Measurements from ENCODE around the gene PCDH9.
A peak's percentile ranks its signal among the peaks of the same experiment; 100 is the strongest.

The PCDH9 gene

DNA sequence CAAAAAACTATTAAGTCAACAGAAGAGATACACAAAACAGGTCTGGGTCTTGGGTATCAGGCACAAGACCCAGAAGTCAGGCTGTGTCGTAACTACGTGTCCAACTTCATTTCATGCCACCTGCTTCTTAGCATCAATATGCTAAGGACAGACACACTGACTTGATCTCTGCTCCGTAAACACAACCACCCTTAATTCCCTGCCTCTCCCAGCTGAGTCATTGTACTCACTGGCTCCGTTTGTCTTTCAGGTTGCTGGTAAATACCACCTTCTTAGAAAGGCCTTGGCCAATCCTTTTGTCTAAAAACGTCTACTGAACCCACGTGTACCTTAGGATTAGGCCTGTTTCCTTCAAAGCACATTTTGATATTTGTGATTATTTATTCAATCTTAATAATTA lies 726.2 kb downstream of the PCDH9 start:
- no peak for DNase-seq

DNA sequence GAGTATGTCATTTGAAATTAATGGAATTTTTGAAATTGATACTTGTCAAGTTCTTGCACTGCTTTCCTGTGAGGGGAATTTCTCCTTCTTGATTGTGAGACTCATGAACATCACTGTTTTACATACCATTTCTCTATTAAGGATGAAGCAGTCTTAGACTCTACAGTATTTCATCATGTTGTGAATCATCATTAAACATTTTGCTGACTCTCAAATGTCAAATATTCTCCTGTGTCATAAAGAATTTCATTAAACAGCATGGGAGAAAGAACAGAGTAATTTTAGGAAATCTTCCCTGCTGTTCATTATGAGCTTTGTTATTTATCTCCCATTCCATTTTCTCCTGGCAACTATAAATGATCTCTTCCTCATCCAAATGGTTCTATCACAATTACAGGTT lies 729.0 kb downstream of the PCDH9 start:
- DNase-seq, result peak; percentile 78

DNA sequence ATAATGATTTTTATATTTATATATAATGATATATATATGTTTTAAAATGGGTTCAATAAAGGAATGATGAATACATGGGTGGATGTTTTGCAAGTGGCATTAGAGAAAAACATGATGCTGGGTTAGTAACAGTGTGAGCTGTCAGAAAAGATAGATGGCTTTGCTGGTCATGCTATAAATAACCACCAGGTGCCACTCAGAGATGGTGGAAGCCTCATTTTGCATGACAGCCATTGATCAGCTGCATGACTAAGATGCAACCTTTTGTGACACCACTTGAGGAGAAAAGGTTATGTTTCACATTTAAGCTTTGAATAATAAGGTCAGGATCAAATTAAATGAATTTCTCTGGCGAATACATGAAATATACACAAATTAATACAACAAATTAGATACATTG lies 737.7 kb downstream of the PCDH9 start:
- DNase-seq, result no peak

DNA sequence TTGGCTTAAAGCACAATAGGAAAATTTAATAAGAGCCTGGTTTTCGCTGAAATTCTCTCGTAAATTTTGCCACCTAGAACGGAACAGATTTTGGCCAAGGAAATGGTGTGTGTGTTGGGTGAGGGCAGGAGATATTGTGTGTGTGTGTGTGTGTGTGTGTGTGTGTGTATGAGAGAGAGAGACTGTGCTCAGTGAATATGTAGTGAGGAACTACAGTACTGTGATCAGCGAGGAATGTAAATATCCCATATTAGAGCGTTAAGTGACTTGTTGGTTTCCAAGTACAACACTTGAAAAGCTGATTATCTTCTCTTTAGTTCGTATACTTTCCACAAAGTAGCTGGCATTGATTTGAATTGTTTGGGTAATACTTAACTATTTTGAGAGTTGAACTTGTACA lies 738.9 kb downstream of the PCDH9 start:
- DNase-seq, result no peak

DNA sequence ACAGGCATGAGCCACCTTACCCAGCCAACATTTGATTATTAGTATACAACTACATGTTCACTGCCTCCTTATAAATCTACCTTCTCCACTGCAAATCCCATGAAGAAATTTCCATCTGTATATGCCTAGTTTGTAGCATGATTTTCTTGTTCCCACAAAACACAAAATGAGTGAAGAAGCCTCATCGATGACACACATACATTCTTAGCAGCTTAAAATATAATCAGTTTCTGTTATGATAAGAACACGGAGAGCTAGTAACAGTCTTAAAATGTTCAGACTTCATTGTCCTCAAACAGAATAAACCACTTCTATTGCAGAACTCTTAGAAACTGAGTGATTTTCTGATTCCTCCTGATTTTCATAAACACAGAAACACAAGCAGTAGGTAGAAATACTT lies 740.5 kb downstream of the PCDH9 start:
- no peak for DNase-seq

DNA sequence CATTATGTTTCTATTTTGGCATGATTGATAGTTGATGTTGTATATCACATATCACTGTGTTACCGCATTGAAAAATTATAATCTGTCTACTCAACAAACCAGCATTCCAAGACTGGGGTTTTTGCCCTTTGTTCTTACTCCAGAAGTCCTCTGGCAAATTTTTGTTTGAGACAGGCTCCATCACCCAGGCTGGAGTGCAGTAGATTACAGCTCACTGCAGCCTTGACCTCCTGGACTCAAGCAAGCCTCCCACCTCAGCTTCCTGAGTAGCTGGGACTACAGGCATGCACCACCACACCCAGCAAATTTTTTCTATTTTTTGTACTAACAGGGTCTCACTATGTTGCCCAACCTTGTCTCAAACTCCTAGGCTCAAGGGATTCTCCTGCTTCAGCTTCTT lies 741.0 kb downstream of the PCDH9 start:
- no peak for DNase-seq

DNA sequence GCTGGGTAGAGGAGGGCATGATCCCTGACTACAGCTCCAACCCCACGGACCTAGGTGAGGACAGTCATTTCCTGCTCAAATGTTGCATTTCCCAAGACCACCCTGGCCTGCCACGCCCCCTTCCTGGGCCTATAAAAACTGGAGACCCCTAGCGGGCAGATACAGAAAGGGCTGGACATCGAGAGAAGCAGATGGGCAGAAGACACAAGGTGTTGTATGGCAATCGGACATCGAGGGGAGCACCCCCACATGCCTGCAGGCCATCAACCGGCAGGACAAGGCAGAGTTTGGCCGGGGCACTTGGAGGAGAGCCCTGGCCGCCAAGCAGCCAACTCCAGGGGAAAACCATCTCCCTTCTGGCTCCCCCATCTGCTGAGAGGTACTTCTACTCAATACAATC lies 746.4 kb downstream of the PCDH9 start:
- no peak for DNase-seq

GRCh38 chr13:66482836-66483235 lies 747.3 kb downstream of the PCDH9 start:
- DNase-seq, result peak; percentile 39

- DNase-seq, result peak; percentile 29
Measured at GRCh38 chr13:66477816-66478215, 752.3 kb downstream of the PCDH9 start.

DNA sequence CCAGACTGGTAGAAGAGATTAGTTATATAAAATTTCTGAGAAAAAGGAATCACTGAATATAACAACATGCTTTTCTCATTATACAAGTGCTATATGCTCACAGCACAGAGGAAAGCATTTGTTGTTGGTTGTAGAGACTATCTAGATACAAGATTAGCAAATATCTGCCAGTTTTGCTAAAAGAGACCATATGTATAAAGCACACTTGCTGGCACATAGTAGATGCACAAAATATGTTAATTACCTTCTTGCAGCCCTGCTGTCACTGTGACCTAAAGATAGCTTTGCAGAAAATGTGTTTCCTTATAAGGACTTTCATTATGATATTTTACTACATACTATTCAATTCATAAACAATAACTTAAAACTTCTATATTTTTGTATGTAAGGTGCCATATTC lies 755.1 kb downstream of the PCDH9 start:
- no peak for DNase-seq

DNA sequence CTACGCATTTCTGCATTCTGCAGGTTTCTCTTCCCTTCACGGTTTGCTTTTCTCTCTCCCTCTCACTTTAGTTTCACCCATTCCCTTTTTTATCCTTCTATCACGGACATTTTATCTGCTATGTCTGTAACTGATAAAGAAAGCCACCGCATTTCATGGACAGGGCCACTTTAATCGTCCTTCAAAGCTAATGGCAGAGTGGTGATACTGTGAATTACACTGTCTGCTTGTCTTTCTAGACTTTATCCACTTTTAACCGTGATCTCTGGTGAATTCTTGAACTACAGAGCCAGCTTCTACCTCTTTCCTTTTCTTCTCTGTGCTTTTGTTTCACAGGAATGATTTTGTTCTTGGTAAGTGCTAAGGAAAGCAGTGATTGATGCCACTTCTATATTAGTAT lies 760.4 kb downstream of the PCDH9 start:
- no peak for DNase-seq

- peak; percentile 5 for DNase-seq
Measured at GRCh38 chr13:66468656-66469055, 761.5 kb downstream of the PCDH9 start.

DNA sequence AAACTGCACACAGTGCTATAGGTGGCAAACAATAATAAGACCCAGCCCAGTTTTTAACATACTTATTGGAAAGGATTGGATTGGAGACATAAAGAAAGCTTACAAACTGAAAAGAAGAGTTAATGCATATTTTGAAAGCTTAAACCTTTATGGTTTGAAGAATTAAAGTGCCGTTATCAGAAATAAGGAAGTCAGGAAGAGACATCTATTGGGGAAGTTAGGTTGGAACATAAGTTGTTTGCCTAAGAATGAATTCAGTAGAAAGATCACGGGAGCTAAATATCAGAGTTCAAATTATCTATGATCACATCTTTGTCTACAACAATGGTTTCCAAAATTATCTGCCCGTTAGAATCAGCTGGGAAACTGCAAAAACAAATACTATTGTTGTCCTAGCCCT lies 767.9 kb downstream of the PCDH9 start:
- DNase-seq, result no peak

GRCh38 chr13:66461021-66461420 lies 769.1 kb downstream of the PCDH9 start:
- DNase-seq, result peak; percentile 69

DNA sequence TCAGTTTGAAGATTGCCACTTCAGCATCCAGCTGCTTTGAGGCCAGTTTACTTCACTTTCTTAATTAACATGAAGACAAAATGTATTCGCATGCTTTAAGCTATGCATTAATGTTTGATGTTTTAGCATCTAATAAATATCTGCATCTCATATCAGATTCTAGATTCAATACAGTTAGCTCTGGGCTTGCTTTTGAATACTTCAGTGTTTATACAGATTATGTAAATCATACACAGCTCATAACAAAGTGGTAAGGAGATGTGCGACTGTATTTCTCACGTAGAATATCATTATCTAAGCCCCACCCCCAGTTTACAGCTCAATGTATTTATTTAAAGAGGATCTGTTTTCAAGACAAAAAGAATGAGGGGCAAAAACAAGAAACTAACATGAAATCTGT lies 770.5 kb downstream of the PCDH9 start:
- DNase-seq, result no peak

DNA sequence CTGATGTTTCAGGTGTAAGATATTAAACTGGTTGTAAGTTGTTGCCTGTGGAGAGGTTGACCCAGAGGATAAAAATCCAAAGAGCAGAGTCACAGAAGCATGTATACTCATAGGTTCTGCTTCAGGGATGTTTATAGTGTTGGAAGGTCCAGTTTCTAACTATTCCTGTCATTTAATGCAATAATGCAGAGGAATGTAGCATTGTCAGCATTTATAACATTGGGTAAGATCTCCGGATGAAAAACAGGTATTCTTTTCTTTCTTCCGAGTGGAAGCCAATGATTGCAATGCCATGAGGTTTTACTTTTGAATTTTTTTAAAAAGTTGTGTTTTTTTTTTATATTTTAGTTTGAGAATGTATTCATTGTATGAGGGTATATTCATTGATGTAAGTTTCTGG lies 771.0 kb downstream of the PCDH9 start:
- DNase-seq, result no peak

- peak; percentile 12 for DNase-seq
Measured at GRCh38 chr13:66446413-66446812, 783.7 kb downstream of the PCDH9 start.

GRCh38 chr13:66443926-66444325 lies 786.2 kb downstream of the PCDH9 start:
- DNase-seq, result no peak

DNA sequence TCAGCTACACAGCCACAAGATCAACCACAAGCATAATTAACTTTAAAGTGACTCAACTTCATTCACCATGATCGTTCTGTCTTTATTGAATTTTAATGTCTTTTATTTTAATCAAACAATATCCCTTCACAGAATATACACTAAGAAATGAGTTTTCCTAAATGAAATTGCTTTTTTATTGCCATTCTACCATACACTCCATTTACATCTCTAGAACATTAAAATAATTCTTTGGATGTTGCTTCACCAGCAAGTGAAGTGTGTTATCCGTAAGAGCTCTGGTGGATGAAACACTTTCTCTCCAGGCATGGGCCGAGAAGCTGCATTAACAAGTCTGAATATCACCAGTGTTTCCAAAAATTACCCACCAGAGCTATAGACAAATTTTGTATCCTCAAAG lies 789.2 kb downstream of the PCDH9 start:
- no peak for DNase-seq

DNA sequence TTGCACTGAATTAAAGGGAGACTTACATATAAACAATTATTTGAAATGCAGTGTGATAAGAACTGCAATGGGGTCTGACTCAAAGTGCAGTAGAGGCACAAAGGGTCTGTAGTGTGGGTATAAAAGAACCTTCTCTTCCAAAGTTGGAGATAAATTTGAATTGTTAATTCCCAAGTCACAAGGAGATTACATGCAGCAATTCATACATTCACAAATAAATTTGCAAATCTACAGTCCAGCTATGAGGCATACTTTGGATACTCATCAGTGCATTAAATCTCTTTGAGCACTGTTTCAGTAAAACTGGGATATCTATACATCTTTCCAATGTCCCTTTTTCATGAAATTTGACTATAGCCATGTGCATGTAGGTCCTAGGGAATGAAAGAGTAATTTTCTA lies 799.4 kb downstream of the PCDH9 start:
- no peak for DNase-seq

- no peak for DNase-seq
Measured at GRCh38 chr13:66430269-66430668, 799.9 kb downstream of the PCDH9 start.

DNA sequence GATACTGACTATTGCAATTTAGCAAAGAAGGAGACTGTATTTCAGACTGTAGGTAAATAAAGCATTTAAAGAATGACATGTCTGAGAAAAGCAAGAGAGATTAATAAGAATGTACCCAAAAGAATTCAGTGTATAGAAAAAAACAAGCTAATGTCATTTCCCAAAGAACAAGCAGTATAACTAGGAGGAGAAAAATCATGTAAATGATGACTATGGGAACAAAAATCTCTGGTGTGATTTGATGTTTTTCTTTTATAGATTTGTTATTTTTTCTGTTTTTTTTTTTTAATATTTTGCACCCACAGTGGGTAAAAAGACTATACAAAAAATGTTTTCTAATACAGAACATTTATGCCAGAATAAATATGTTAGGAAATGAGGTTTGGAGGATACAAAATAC lies 801.0 kb downstream of the PCDH9 start:
- peak; percentile 5 for DNase-seq

- peak; percentile 52 for DNase-seq
Measured at GRCh38 chr13:66427458-66427861, 802.7 kb downstream of the PCDH9 start.

DNA sequence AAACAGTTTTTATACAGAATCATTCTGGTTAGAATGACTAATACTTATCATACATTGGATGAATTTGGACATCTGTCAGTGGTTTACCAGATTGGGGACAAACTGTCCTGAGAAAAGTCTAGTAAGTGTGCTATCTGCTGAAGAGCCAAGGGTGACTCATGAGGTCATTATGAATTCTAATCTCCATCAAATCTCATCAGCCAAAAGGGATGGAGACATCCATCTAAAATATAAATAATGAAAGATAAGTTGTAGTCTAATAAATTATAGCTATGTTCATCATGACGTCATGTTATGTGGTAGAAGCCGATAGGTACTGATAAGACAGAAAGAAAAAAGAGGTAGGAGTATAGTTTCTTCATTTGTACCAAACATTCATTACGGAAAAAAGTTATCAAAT lies 804.4 kb downstream of the PCDH9 start:
- DNase-seq, result peak; percentile 68

DNA sequence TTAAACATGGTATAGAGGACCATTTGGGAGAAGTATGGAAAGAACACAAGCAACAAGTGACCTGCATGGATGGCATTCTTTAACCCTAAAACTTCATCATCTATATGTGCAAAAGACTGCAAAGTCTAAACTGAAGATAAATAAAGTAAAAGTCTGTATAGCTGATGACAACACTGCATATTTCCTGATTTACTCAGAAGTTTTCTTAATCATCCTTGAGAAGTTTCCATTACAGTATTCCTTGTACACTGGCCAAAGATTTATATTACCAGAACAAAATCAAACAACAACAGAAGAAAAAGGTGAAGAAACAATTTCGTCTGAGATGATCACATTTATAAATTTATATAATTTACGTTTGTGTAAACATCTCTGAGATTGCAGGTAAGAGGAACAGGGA lies 805.7 kb downstream of the PCDH9 start:
- DNase-seq, result peak; percentile 73

DNA sequence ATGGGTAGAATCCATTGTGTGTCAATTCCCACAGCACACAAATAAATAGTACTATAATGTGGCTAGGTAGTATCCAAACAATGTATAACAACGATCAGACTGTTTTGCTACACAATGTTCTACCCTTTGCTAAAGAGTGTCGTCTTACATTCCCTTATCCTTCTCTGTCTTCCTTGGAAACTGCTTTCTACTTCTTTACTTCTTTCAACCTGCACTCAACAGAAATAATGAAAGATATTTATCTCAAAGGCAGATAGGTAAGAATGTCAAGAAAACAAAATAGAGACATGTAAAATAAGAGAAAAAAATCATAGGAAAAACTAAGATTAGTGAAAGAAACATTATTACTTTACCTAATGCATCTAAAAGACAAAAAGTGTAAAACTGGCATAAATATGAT lies 814.7 kb downstream of the PCDH9 start:
- DNase-seq, result no peak

Measured in fibroblast of skin of right biceps (primary cell).